ENCODE measurements around the gene CPZ. TPM values are rescaled to one million over a fixed set of nuclear protein-coding genes. Genes with fewer than 3 reads are reported as not detected.

The CPZ gene
- total and polyA plus RNA-seq, 10 of the 15 experiments (the other 5 are each of a cell fraction or from before 2014, with no cell fraction given) = not detected

DNA sequence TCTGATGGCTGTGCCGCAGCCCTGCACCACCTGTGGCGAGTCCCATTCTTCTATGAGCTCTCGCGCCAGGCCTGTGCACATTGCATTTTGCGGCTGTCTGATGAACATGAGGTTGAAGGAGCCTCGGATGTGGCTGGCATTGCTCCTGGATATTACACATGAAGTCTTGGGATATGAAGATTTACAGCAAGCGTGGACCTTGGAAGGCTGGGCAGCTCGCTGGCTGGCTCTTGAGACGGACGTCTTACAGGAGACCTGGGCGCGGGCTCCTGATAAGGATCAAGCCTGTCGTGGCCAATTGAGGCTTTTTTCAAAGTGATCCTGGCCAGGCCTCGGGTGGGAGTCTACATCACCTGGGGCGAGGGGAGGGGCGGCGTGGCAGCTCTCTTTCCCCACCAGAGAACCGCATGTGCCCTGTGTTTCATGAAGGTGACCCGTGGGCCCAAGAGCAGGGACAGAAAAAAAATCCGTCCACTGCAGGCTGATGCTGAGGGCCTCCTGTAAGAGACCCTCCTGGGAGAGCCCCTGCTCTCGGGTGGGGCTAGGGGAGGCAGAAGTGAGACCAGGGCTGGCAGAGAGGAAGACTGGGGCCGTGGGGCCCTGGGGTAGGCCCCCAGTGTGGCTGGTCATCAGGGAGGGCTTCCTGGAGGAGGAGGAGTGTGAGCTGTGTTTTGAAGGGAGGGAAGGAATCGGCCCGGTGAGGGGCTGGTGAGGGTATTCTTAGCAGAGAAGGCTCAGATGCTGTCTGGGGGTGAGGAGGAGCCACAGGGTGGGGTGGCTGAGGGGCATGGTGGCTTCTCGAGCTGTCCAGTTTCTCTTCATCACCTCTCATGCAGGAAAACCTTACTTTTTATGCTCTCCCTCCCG, 23.6 kb downstream of the CPZ start:
- SMC1A ChIA-PET (ENCODE audit: uncharacterized antibody, unreplicated experiment) = no interaction called here
- no peak overlapping the region for H2AFZ ChIP-seq (ENCODE audit: control insufficient read depth, low read depth, low read length)
- H3K36me3 ChIP-seq (ENCODE audit: control insufficient read depth in 2 of 2, insufficient read depth in 2 of 2, low read length in 1 of 2) = no peaks in the 10 kb centered on the region; a peak in 1 of 4 replicates
- 33% methylated on average over 26 of the region's 26 CpGs for WGBS (ENCODE audit: insufficient coverage, insufficient replicate concordance, low lambda C conversion rate, missing lambda C conversion rate)
- H3K79me2 ChIP-seq (ENCODE audit: control insufficient read depth, insufficient read depth, low read length) = no peaks in the 10 kb centered on the region
- CTCF ChIA-PET = interaction anchor here (0.6 kb wide), 1 partner anchor 9 kb away, joined by 3 read pairs; no protein-coding TSS in a partner anchor
- no peak for ATAC-seq
- DNase-seq (ENCODE audit: low read depth, low spot score) = no peak
- no TSS peak for BruUV-seq (replicated peaks)
- H3K4me2 ChIP-seq (ENCODE audit: control insufficient read depth, insufficient read depth) = no peak overlapping the region
- no peaks in the 10 kb centered on the region for H3K9me3 ChIP-seq (replicated peaks; ENCODE audit: control insufficient read depth, insufficient read depth, low read length)
- RAD21 ChIA-PET (ENCODE audit: unreplicated experiment) = no interaction called here
- intact Hi-C loops (cut with micrococcal nuclease; ENCODE audit: unreplicated experiment) (no loop called here), in situ Hi-C loops (cut with MboI) (loop anchor here (10.0 kb wide), 1 partner anchor 309 kb away; no protein-coding TSS in a partner anchor)
- H3K9ac ChIP-seq (ENCODE audit: control insufficient read depth, insufficient read depth, low read length) = no peak overlapping the region
- H3K4me1 ChIP-seq (ENCODE audit: control insufficient read depth, insufficient read depth, low read length) = no peaks in the 10 kb centered on the region
- H3K27me3 ChIP-seq (replicated peaks in 1 of 2; ENCODE audit: control insufficient read depth in 2 of 2, insufficient read depth in 2 of 2, low read length in 1 of 2) = no peaks in the 10 kb centered on the region; a peak in 1 of 4 replicates
- H3K4me3 ChIP-seq = no peak overlapping the region
- FAIRE-seq = no peak
- POLR2A ChIA-PET = no interaction called here
- H4K20me1 ChIP-seq (ENCODE audit: control insufficient read depth, insufficient read depth) = no peaks in the 10 kb centered on the region
- no peak overlapping the region for H3K27ac ChIP-seq (ENCODE audit: control insufficient read depth, insufficient read depth)
- TF ChIP-seq, protein P1, sequence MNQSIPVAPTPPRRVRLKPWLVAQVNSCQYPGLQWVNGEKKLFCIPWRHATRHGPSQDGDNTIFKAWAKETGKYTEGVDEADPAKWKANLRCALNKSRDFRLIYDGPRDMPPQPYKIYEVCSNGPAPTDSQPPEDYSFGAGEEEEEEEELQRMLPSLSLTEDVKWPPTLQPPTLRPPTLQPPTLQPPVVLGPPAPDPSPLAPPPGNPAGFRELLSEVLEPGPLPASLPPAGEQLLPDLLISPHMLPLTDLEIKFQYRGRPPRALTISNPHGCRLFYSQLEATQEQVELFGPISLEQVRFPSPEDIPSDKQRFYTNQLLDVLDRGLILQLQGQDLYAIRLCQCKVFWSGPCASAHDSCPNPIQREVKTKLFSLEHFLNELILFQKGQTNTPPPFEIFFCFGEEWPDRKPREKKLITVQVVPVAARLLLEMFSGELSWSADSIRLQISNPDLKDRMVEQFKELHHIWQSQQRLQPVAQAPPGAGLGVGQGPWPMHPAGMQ (IDR thresholded peaks at IDR 0.05; ENCODE audit: borderline replicate concordance) = no peak
- TF ChIP-seq EZH2 (IDR thresholded peaks at IDR 0.05; ENCODE audit: borderline replicate concordance, control insufficient read depth, low read depth, low read length) = no peak
- no peak for TF ChIP-seq TARDBP (IDR thresholded peaks at IDR 0.05; ENCODE audit: borderline replicate concordance)
- TF ChIP-seq, protein P2, sequence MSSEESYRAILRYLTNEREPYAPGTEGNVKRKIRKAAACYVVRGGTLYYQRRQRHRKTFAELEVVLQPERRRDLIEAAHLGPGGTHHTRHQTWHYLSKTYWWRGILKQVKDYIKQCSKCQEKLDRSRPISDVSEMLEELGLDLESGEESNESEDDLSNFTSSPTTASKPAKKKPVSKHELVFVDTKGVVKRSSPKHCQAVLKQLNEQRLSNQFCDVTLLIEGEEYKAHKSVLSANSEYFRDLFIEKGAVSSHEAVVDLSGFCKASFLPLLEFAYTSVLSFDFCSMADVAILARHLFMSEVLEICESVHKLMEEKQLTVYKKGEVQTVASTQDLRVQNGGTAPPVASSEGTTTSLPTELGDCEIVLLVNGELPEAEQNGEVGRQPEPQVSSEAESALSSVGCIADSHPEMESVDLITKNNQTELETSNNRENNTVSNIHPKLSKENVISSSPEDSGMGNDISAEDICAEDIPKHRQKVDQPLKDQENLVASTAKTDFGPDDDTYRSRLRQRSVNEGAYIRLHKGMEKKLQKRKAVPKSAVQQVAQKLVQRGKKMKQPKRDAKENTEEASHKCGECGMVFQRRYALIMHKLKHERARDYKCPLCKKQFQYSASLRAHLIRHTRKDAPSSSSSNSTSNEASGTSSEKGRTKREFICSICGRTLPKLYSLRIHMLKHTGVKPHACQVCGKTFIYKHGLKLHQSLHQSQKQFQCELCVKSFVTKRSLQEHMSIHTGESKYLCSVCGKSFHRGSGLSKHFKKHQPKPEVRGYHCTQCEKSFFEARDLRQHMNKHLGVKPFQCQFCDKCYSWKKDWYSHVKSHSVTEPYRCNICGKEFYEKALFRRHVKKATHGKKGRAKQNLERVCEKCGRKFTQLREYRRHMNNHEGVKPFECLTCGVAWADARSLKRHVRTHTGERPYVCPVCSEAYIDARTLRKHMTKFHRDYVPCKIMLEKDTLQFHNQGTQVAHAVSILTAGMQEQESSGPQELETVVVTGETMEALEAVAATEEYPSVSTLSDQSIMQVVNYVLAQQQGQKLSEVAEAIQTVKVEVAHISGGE (CRISPR knock-in tag; IDR thresholded peaks at IDR 0.05) = no peak
- no peak for TF ChIP-seq CBX5 (IDR thresholded peaks at IDR 0.05; ENCODE audit: low read depth)
- no peak for TF ChIP-seq ATF3 (IDR thresholded peaks at IDR 0.05; ENCODE audit: borderline replicate concordance, extremely low read depth, low read depth, low read length)
- TF ChIP-seq ZBED1 (IDR thresholded peaks at IDR 0.05; ENCODE audit: borderline replicate concordance) = no peak
- TF ChIP-seq ZNF207 (IDR thresholded peaks at IDR 0.05; ENCODE audit: borderline replicate concordance) = no peak
- TF ChIP-seq, protein P3, sequence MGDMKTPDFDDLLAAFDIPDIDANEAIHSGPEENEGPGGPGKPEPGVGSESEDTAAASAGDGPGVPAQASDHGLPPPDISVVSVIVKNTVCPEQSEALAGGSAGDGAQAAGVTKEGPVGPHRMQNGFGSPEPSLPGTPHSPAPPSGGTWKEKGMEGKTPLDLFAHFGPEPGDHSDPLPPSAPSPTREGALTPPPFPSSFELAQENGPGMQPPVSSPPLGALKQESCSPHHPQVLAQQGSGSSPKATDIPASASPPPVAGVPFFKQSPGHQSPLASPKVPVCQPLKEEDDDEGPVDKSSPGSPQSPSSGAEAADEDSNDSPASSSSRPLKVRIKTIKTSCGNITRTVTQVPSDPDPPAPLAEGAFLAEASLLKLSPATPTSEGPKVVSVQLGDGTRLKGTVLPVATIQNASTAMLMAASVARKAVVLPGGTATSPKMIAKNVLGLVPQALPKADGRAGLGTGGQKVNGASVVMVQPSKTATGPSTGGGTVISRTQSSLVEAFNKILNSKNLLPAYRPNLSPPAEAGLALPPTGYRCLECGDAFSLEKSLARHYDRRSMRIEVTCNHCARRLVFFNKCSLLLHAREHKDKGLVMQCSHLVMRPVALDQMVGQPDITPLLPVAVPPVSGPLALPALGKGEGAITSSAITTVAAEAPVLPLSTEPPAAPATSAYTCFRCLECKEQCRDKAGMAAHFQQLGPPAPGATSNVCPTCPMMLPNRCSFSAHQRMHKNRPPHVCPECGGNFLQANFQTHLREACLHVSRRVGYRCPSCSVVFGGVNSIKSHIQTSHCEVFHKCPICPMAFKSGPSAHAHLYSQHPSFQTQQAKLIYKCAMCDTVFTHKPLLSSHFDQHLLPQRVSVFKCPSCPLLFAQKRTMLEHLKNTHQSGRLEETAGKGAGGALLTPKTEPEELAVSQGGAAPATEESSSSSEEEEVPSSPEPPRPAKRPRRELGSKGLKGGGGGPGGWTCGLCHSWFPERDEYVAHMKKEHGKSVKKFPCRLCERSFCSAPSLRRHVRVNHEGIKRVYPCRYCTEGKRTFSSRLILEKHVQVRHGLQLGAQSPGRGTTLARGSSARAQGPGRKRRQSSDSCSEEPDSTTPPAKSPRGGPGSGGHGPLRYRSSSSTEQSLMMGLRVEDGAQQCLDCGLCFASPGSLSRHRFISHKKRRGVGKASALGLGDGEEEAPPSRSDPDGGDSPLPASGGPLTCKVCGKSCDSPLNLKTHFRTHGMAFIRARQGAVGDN (IDR thresholded peaks at IDR 0.05) = no peak
- TF ChIP-seq SIX5 (IDR thresholded peaks at IDR 0.05; ENCODE audit: low read depth, low read length, severe bottlenecking) = no peak
- TF ChIP-seq ASH2L (IDR thresholded peaks at IDR 0.05; ENCODE audit: borderline replicate concordance, low read depth) = no peak
- no peak for TF ChIP-seq BMI1 (IDR thresholded peaks at IDR 0.05; ENCODE audit: borderline replicate concordance)
- TF ChIP-seq RAD51 (IDR thresholded peaks at IDR 0.05) = no peak
- no peak for TF ChIP-seq BCL11A (IDR thresholded peaks at IDR 0.05; ENCODE audit: low read depth, low read length)

All from GM12878 (cell line).